HG03460 (cell line): Measurements from ENCODE around the gene BMP2K.
A peak's percentile ranks its signal among the peaks of the same experiment; 100 is the strongest.

Source experiments
- ATAC-seq: cut with Tn5 transposase; IDR thresholded peaks from one replicate; pipeline ENCODE4 v1.9.1; 2021; ENCODE audit not compliant: unreplicated experiment

Gene BMP2K

DNA sequence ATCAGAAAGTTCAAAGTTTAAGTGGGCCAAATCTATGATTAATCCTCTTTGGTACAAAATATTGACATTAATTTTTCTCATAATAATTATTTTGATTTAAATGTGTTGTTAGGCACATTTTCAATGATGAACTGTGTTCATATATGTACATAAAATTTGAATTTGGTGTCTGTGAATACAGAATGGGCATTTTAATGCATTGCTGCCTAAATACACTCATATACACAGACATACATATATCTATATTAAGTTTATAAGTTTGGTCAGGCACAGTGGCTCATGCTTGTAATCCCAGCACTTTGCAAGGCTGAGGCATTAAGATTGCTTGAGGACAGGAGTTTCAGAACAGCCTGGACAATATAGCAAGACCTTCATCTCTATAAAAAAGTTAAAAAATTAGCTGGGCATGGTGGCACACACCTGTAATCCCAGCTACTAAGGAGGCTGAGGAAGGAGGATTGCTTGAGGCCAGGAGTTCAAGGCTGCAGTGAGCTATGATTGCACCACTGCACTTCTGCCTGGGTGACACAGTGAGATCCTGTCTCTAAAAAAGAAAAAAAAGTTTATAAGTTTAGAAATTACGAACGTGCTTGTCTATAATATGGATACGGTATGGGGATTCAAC is 12.3 kb upstream of the BMP2K start:
- no peak for ATAC-seq

GRCh38 chr4:78764498-78764961 is 11.6 kb upstream of the BMP2K start:
- no peak for ATAC-seq

GRCh38 chr4:78765432-78766006 is 10.6 kb upstream of the BMP2K start:
- no peak for ATAC-seq

DNA sequence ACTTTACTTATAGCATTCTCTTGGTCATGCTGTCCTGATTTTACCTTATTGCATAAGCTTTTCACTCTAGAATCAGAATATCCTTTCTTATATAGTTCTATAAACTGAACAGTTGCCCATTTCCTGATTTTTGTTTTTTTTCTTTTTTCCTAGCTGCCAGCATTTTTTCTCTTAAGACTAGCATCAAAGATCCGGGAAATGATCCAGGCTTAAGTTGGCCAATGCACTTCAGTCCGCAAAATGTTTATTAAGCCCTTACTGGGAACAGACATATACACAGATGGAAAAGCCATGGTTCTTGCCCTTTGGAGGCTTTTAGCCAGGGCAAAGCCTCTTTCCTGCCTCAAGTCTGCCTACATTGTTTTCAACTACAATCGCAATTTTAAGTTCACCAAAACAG is 10.1 kb upstream of the BMP2K start:
- ATAC-seq, result no peak

DNA sequence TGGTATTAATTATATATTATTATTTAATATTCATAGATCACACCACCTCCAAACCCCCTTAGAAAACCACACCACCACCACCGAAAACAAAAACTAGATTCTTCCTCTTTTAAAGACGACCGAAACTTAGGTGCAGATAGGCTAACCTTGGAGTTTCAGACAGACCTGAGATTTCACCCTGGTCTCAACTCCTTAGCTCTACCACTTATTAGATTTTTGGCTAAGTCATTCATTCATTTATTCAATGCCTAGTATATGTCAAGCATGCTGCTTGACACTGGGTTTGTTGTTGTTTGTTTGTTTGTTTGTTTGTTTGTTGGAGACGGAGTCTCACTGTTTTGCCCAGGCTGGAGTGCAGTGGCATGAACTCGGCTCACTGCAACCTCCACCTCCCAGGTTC is 9.5 kb upstream of the BMP2K start:
- ATAC-seq, result peak; percentile 86

GRCh38 chr4:78767350-78767749 is 8.8 kb upstream of the BMP2K start:
- ATAC-seq, result peak; percentile 69

DNA sequence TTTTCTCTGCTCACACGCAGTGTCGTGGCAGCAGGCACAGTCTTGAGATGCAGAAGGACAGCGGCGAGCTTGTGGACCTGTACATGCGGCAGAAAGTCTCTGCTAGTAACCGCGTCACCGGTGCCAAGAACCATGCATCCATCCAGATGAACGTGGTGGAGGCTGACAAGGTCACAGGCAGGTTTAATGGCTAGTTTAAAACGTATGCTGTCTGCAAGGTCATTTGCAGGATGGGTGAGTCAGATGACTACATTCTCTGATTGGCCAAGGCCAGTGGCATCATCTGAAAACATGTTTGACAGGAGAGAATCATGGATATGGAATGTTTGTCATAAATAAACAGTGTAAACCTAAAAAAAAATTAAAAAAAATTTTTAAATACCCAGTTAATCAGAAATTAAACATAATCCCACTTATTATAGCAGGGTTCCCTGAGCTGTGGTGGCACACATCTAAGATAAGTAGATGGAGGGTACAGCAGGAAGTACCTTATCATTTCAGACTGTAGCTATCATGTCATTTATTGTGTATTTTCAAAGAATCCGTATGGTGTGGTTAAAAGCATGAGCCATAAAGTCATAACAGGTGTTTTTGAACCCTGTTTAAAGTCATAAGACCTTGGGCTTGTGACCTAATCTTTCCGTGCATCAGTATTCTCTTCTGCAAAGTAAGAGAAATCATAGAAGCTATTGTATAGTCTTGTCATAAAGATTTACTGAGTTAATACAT is 7.5 kb upstream of the BMP2K start:
- no peak for ATAC-seq

DNA sequence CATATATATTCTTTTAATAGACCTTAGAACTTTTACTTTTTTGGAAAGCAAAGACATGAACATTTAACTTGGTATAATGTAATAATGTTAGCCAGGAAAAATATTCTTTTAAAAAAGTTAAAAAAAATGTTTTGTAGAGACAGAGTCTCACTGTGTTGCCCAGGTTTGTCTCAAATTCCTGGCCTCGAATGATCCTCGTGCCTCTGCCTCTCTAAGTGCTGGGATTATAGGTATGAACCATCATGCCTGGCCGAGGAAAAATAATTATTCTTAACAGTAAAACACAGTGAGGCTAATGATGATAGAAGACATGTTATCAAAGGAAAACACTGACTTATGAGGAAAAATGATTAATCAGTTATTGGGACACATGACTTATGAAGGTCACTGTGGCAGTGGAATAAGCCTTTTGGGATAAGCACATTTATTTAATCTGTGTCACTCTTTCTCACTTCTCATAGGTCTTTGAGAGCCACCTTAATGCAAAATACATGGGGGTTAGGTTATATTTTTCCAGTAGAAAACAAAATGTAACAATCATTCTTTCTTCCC is 6.0 kb upstream of the BMP2K start:
- ATAC-seq, result no peak

DNA sequence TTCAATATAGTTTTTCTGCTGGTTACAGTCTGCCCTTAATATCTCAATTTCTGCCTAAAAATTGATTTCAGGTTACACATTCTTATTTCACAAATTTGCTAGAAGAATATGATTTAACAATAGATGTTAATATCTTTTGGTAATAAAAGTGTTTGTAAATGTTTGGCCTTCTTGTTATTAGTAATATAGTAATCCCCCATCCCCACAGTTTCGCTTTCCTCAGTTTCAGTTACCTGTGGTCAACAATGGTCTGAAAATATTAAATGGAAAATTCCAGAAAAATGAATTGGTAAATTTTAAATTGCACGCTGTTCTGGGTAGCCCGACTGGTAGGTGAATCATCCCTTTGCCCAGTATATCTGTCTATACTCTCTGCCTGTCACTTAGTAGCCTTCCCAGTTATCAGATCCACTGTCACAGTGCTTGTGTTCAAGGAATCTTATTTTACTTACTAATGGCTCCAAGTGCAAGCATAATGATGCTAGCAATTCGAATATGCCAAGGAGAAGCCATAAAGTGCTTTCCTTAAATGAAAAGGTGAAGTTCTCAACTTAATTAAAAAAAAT is 3.5 kb upstream of the BMP2K start:
- ATAC-seq, result no peak

GRCh38 chr4:78774417-78774816 is 1.7 kb upstream of the BMP2K start:
- ATAC-seq, result no peak

DNA sequence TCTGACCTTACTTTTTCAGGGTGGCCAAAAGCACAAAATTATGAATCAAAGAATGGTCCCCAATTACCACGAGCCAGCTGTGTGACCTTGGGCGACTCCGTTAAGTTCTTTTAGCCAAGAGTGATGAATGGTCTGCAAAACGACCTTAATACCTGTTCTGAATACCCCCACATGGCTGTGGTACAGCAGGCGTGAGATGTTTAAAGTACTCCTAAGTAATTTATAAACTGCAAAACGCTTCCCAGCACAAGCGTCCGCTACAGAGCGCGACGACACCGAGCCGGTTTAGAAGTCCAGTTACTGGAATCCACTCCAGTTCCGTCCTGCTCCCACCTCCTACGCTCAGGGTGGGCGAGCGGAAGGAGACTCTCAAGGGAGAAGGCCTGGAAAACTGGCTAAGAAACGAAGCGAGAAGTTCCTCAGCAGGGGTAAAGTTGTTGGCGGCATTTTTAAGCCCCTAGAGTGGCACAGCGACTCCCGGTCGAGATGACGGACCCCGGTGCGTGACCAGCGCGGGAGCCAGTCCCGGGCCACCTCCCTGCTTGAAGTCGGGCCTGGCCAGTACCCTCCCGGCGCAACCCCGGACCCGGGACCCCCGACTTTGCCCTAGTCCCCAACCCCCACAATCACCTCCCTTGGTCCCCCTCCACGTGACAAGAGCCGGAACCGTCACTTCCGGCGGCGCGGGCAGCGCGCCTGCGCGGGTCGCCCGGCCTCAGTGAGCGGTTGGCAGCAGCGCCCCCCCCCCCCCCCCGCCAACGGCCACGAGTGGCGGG is 659 bp upstream of the BMP2K start:
- peak; percentile 57 for ATAC-seq

DNA sequence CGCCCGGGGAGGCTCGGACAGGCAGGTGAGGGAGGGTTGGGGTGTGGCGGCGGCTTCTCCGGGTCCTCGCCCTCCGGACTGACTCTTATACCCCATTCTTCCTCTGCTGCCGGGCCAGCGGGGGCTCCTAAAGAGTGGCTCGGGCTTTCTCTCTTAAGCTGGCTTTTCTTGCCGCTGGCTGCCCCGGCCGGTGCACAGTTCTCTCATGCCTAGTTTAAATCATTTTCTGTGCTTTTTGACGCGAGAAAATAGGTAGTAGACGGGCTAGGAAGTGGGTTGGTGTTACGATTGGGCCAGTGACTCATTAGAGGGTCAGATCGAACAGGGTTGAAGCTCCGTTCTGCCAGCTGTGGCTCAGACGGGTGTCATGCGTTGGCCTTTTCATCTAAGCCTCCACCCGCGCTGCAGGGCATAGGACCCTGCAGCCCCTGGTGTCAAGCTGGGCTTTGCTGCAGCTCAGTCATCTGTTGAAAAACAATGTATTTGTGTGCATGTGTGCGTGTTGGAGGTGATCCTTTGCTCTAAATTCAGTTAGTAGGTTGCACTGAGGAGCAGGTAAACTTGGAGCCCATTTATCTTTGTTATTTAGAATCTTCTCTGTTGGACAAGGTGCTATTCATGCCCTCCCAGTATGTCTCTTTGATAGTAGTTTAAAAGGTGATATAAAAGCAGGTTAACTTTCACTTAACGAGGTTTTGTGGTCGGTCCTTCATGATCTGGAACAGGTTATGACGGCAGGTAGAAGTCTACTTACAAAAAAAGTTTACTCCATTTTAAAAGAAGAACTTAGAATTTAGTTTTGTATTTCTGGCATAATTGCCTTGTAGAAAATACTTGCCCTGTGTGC is 802 bp downstream of the BMP2K start:
- ATAC-seq, result peak; percentile 30

DNA sequence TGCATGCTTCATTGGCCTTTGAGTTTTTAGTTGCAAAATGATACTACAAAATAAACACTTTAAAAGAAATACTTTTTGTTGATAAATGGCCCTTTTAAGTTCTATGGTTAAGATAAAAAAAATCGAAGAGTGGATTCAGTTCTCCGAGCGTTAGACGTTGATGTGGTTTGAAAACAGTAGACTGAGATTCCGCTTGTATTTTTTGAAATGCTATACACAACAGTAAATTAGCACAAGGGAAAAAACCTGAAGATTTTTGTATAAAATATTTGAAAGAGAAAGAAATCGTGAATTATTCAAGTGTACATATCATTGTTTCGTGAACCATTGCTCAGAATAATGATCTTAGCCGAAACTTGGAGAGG is 1.4 kb downstream of the BMP2K start:
- ATAC-seq, result no peak

DNA sequence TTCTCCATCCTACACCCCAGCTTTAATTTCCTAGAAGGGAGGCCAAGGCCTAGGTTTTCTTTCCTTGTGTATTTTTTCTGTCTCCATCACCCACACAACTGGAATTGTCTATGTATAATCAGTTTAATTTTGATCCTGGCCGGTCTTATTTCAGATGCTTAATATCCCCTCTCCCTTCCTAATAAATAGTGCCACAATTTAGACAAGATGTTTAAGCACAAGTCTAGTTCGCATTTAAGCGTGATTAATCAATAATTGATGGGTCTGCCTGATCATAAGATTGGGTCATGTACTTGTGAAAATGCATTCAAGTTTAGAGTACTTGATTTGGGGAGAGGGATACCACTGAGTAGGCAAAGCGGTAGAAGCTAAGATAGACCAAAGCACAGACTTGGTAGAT is 2.4 kb downstream of the BMP2K start:
- no peak for ATAC-seq

GRCh38 chr4:78779280-78779679 is 3.1 kb downstream of the BMP2K start:
- no peak for ATAC-seq

- ATAC-seq, result no peak
Measured at GRCh38 chr4:78780093-78780492, 3.9 kb downstream of the BMP2K start.

DNA sequence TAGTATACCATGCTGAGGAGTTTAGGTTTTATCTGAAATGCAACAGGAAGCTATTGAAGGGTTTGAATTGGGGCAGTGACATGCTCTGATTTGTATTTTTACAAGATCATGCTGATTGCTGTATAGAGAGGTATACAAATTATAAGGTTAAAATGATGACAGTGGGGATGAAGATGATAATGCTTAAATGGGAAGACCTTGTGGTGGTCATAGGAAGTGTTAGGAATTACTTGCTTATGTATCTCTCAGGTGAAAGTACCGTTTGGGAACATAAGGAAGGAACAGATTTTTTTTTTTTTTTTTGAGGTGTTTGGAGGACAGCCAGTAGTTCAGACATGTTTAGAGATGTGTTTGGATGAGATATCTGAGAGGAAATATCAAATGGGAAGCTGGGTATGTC is 5.0 kb downstream of the BMP2K start:
- no peak for ATAC-seq

DNA sequence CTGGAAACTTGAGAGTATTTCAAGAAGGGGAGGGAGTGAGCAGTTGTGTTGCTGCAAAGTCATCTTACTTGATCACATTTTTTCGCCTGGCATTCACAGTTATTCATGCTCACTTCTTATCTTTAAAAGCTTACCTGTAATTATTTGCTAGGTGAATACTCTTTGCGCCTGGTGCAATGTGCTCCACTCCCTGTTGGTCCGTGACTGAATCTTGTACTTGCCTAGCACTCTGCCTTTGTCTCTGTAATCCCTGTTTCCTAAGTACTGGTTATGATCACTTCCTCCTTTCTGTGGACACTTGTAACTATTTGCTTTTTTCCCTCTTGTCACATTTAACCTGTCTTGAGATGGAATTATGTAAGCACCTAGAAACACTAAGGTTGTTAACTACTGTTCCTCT is 5.8 kb downstream of the BMP2K start:
- ATAC-seq, result no peak

DNA sequence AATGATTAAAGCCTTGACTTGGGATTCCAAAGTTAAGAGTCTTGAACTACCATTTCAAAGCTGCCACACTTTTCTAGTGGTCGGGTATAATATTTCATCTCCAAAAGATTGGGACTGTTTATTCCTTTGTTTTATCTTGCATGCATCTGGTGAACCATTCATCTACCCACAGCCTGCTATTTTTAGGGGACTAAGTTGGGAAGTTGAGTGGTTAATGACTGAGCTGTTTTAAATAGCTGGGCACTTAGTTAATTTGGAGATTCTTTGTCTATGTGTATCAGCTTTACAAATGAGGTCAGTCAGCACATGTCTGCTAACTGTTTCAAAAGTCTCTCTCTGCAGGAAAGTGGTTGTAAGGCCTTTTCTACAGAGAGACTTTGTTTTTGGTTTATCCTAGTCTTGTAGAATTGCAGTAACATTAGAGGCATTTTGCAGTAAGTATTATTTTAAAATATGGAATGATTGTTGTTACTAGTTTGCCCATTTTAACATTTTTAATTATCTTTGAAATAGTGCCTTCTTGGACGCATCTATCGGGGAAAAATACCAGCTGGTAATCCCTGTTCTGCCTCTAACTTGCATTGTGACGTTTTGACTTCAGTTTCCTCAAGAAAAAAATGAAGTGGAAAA is 8.2 kb downstream of the BMP2K start:
- ATAC-seq, result no peak
